CD14-positive monocyte (primary cell): Measurements from ENCODE around the gene FAM107B. TPM values are rescaled to one million over a fixed set of nuclear protein-coding genes. Genes with fewer than 3 reads are reported as not detected.

ENCODE experiments used
- DNase-seq, 3 donors: peaks; one replicate each; pipeline ENCODE4 v3.0.0-alpha.2; 2011 to 2022
- H2AFZ ChIP-seq: 2 replicates; pipeline ENCODE4 v1.6.0; 2012; ENCODE audit warnings: mild to moderate bottlenecking, low read depth, low read length, inconsistent platforms; ENCODE audit not compliant: insufficient read depth, poor library complexity, severe bottlenecking
- H3K27ac ChIP-seq, 2 donors: 1 replicate in 1 of 2; 2 replicates in 1 of 2; pipeline ENCODE4 v1.5.1; 2012 to 2013; ENCODE audit warnings: low read length in 2 of 2, control low read depth in 1 of 2, inconsistent platforms in 1 of 2, low read depth in 1 of 2, mild to moderate bottlenecking in 1 of 2
- H3K27me3 ChIP-seq, 2 donors: one replicate each; pipeline versions ENCODE4 v1.6.0 to v1.6.1; 2011 to 2013; ENCODE audit warnings: low read length in 2 of 2; ENCODE audit not compliant: control insufficient read depth in 2 of 2, insufficient read depth in 2 of 2
- H3K36me3 ChIP-seq, 2 donors: replicated peaks in 1 of 2; 1 replicate in 1 of 2; 2 replicates in 1 of 2; pipeline versions ENCODE4 v1.5.1 to v1.6.1; 2012 to 2013; ENCODE audit warnings: low read length in 2 of 2, control low read depth in 1 of 2, inconsistent platforms in 1 of 2, mild to moderate bottlenecking in 1 of 2; ENCODE audit not compliant: insufficient read depth in 2 of 2, control insufficient read depth in 1 of 2
- H3K4me1 ChIP-seq, 2 donors: 1 replicate in 1 of 2; 2 replicates in 1 of 2; pipeline versions ENCODE4 v1.5.1 to v1.6.1; 2012 to 2013; ENCODE audit warnings: low read length in 2 of 2, control low read depth in 1 of 2, inconsistent platforms in 1 of 2, mild to moderate bottlenecking in 1 of 2, moderate library complexity in 1 of 2; ENCODE audit not compliant: insufficient read depth in 2 of 2, control insufficient read depth in 1 of 2
- H3K4me2 ChIP-seq: replicated peaks from 2 replicates; pipeline ENCODE3; 2012; ENCODE audit warnings: low read length, moderate library complexity, mild to moderate bottlenecking; ENCODE audit not compliant: poor library complexity, severe bottlenecking; ENCODE audit errors: extremely low read depth
- H3K4me3 ChIP-seq, 3 experiments: fragments of 200-600 bp in 1 of 3; sonication (generic) in 1 of 3; replicated peaks in 1 of 3; 1 replicate in 2 of 3; 2 replicates in 1 of 3; pipeline ENCODE4 v1.5.1; 2011 to 2013; ENCODE audit warnings: low read length in 3 of 3, mild to moderate bottlenecking in 3 of 3, control low read depth in 2 of 3, low read depth in 2 of 3, inconsistent platforms in 1 of 3, moderate library complexity in 1 of 3
- H3K79me2 ChIP-seq: 2 replicates; pipeline ENCODE4 v1.6.0; 2012; ENCODE audit warnings: mild to moderate bottlenecking, control low read depth, inconsistent platforms, low read length, moderate library complexity; ENCODE audit not compliant: insufficient read depth
- H3K9ac ChIP-seq: 2 replicates; pipeline ENCODE4 v1.6.0; 2017; ENCODE audit warnings: low read length, mild to moderate bottlenecking; ENCODE audit not compliant: insufficient read depth, poor library complexity, severe bottlenecking
- H3K9me3 ChIP-seq, 2 donors: replicated peaks in 1 of 2; 1 replicate in 1 of 2; 2 replicates in 1 of 2; pipeline versions ENCODE4 v1.5.1 to v1.6.1; 2012 to 2013; ENCODE audit warnings: low read length in 2 of 2, control low read depth in 1 of 2; ENCODE audit not compliant: control insufficient read depth in 1 of 2, insufficient read depth in 1 of 2
- H4K20me1 ChIP-seq: 2 replicates; pipeline ENCODE4 v1.6.0; 2012; ENCODE audit warnings: mild to moderate bottlenecking, low read length, control low read depth, moderate library complexity; ENCODE audit not compliant: insufficient read depth
- H3K27ac Mint-ChIP-seq, 7 donors: one replicate each; pipeline ENCODE4 v1.8.0; 2020; ENCODE audit warnings: mild to moderate bottlenecking in 7 of 7, mixed read lengths in 7 of 7, moderate library complexity in 6 of 7, inconsistent platforms in 2 of 7
- H3K27me3 Mint-ChIP-seq, 3 donors: one replicate each; pipeline ENCODE4 v1.8.0; 2021 to 2022; ENCODE audit warnings: low read depth in 3 of 3, mild to moderate bottlenecking in 3 of 3, mixed read lengths in 3 of 3, moderate library complexity in 3 of 3, inconsistent platforms in 1 of 3
- H3K36me3 Mint-ChIP-seq, 2 donors: one replicate each; pipeline ENCODE4 v1.8.0; 2020; ENCODE audit warnings: mixed read lengths in 2 of 2, inconsistent platforms in 1 of 2, mild to moderate bottlenecking in 1 of 2
- H3K4me1 Mint-ChIP-seq: one replicate; pipeline ENCODE4 v1.8.0; 2020; ENCODE audit warnings: mild to moderate bottlenecking, mixed read lengths
- H3K4me3 Mint-ChIP-seq, 2 donors: one replicate each; pipeline ENCODE4 v1.8.0; 2020; ENCODE audit warnings: mild to moderate bottlenecking in 2 of 2, mixed read lengths in 2 of 2, moderate library complexity in 1 of 2
- H3K9me3 Mint-ChIP-seq, 7 donors: one replicate each; pipeline ENCODE4 v1.8.0; 2020 to 2022; ENCODE audit warnings: mixed read lengths in 7 of 7, mild to moderate bottlenecking in 6 of 7, moderate library complexity in 6 of 7, inconsistent platforms in 2 of 7
- CTCF ChIP-seq: fragments of 200-600 bp; IDR thresholded peaks from one replicate; pipeline ENCODE4 v1.8.0; 2022; ENCODE audit warnings: antibody characterized with exemption, mild to moderate bottlenecking
- WGBS: methylation state at CpG from one replicate; pipeline ENCODE4 v1.1.5; 2013; ENCODE audit warnings: missing lambda C conversion rate; ENCODE audit not compliant: insufficient coverage; 5-methylcytosine and 5-hydroxymethylcytosine counted together
- intact Hi-C, 2 donors: fragments of 100-400 bp; cut with micrococcal nuclease; formaldehyde crosslinking; loops; one replicate each; pipeline versions ENCODE4 v1.15.0 to v1.15.1; 2023
- polyA plus RNA-seq, 3 donors: library from polyadenylated mRNA; depleted of rRNA in 1 of 3; unstranded in 2 of 3; stranded (reverse) in 1 of 3; fragments of 300-500 nt in 2 of 3; fragments of >200 nt in 1 of 3; fragmentation: Illumina TruSeq in 2 of 3; gene quantifications; 1 replicate in 2 of 3; 2 replicates in 1 of 3; pipeline ENCODE4 v1.2.3, GENCODE V29; 2012 to 2021

Gene FAM107B
- polyA plus RNA-seq, 3 donors, result 27.2 to 68.5 (median 28.4) TPM

- Mint-ChIP-seq H3K4me1 (peaks cover 59% of the 10 kb centered on the region), H3K27me3 (peaks cover 0 to 1% (median 0%) of the 10 kb centered on the region in 3 donors), H3K27ac (peak overlapping the region; percentile 98 to 100 (median 99)), H3K4me3 (peak overlapping the region; percentile 65 to 81), H3K9me3 (no peaks in the 10 kb centered on the region), H3K36me3 (no peaks in the 10 kb centered on the region)
- TF ChIP-seq CTCF, result peak; percentile 15
- DNase-seq, result peak; percentile 88 to 97 (median 93)
- H4K20me1 ChIP-seq, result no peaks in the 10 kb centered on the region
- H3K79me2 ChIP-seq, result no peaks in the 10 kb centered on the region
- WGBS, result no CpG with 5 or more reads among the region's 4 CpGs
- peak overlapping the region; percentile 61 for H3K9ac ChIP-seq
- H2AFZ ChIP-seq, result no peak overlapping the region
- H3K27ac ChIP-seq, result peak overlapping the region; percentile 87 to 88
- peaks cover 58 to 66% of the 10 kb centered on the region in 2 donors for H3K4me1 ChIP-seq
- no peaks in the 10 kb centered on the region for H3K27me3 ChIP-seq
- H3K4me3 ChIP-seq, result peak overlapping the region in 1 of 3 experiments; percentile 35
- no peaks in the 10 kb centered on the region for H3K9me3 ChIP-seq
- no peaks in the 10 kb centered on the region for H3K36me3 ChIP-seq
- intact Hi-C loops, result loop anchor here in 1 of 2 donors (1.0 to 5.0 kb wide), 4 partner anchors 9 to 66 kb away; no protein-coding TSS in a partner anchor
- peak overlapping the region; percentile 46 for H3K4me2 ChIP-seq
Observed at GRCh38 chr10:14617852-14618251, 156.8 kb downstream of the FAM107B start.

- Mint-ChIP-seq H3K27ac (peak overlapping the region; percentile 98 to 100 (median 99)), H3K9me3 (no peaks in the 10 kb centered on the region), H3K27me3 (peaks cover 0 to 1% (median 0%) of the 10 kb centered on the region in 3 donors), H3K4me3 (peak overlapping the region; percentile 65 to 81), H3K36me3 (no peaks in the 10 kb centered on the region), H3K4me1 (peaks cover 65% of the 10 kb centered on the region)
- no peaks in the 10 kb centered on the region for H3K36me3 ChIP-seq
- no peaks in the 10 kb centered on the region for H4K20me1 ChIP-seq
- no peak for TF ChIP-seq CTCF
- intact Hi-C loops, result loop anchor here in 1 of 2 donors (1.0 to 5.0 kb wide), 3 partner anchors 8 to 65 kb away; no protein-coding TSS in a partner anchor
- no peaks in the 10 kb centered on the region for H3K79me2 ChIP-seq
- DNase-seq, result peak; percentile 34 to 54 (median 35)
- peak overlapping the region; percentile 61 for H3K9ac ChIP-seq
- peak overlapping the region in 1 of 3 experiments; percentile 35 for H3K4me3 ChIP-seq
- H3K27ac ChIP-seq, result peak overlapping the region; percentile 77 to 88
- peak overlapping the region; percentile 46 for H3K4me2 ChIP-seq
- no peak overlapping the region for H2AFZ ChIP-seq
- no peaks in the 10 kb centered on the region for H3K9me3 ChIP-seq
- H3K4me1 ChIP-seq, result peaks cover 65 to 73% of the 10 kb centered on the region in 2 donors
- no peaks in the 10 kb centered on the region for H3K27me3 ChIP-seq
- 14% methylated on average over 4 of the region's 5 CpGs for WGBS
Observed at GRCh38 chr10:14616955-14617730, 157.6 kb downstream of the FAM107B start.
